Sigmoid colon (tissue), 7 donors: ENCODE results near the gene TCOF1. TPM values are rescaled to one million over a fixed set of nuclear protein-coding genes. Genes with fewer than 3 reads are reported as not detected.

ENCODE experiments used
- DNase-seq: peaks from one replicate; pipeline ENCODE4 v3.0.0-alpha.2; 2019
- H3K27ac ChIP-seq, 4 donors: fragments of 200-600 bp; sonication (generic); one replicate each; pipeline ENCODE4 v1.5.1; 2016 to 2019; ENCODE audit warnings: mild to moderate bottlenecking in 1 of 4
- H3K27me3 ChIP-seq, 3 donors: fragments of 200-600 bp; sonication (generic); one replicate each; pipeline ENCODE4 v1.5.1; 2019; ENCODE audit warnings: mild to moderate bottlenecking in 1 of 3
- H3K36me3 ChIP-seq, 4 donors: fragments of 200-600 bp; sonication (generic); one replicate each; pipeline ENCODE4 v1.5.1; 2016 to 2019
- H3K4me1 ChIP-seq, 4 donors: fragments of 200-600 bp; sonication (generic); one replicate each; pipeline ENCODE4 v1.5.1; 2017 to 2019
- H3K4me3 ChIP-seq, 4 donors: fragments of 200-600 bp; sonication (generic); one replicate each; pipeline ENCODE4 v1.5.1; 2017 to 2019; ENCODE audit warnings: mild to moderate bottlenecking in 2 of 4, moderate library complexity in 1 of 4
- H3K9me3 ChIP-seq, 4 donors: fragments of 200-600 bp in 3 of 4; sonication (generic) in 3 of 4; one replicate each; pipeline versions ENCODE4 v1.5.1 to v1.6.1; 2013 to 2019
- CTCF ChIP-seq, 4 experiments: fragments of 450-650 bp in 3 of 4; fragments of 200-600 bp in 1 of 4; IDR thresholded peaks; one replicate each; pipeline ENCODE4 v1.5.1; 2016 to 2019; ENCODE audit warnings: antibody characterized with exemption in 4 of 4, mild to moderate bottlenecking in 3 of 4, moderate library complexity in 2 of 4
- EP300 ChIP-seq, 4 donors: sonication (generic); formaldehyde crosslinking; IDR thresholded peaks; one replicate each; pipeline ENCODE4 v1.6.1; 2017; ENCODE audit warnings: antibody characterized with exemption in 4 of 4
- POLR2A ChIP-seq, 2 donors: fragments of 450-650 bp; IDR thresholded peaks; one replicate each; pipeline ENCODE4 v1.6.1; 2016; ENCODE audit warnings: antibody characterized with exemption in 2 of 2, mild to moderate bottlenecking in 2 of 2, moderate library complexity in 2 of 2
- POLR2AphosphoS5 ChIP-seq, 4 donors: sonication (generic); formaldehyde crosslinking; IDR thresholded peaks; one replicate each; pipeline ENCODE4 v1.6.1; 2017; ENCODE audit warnings: antibody characterized with exemption in 4 of 4
- WGBS, 2 donors: extraction: QIAGEN DNeasy Blood & Tissue Kit; methylation state at CpG; one replicate each; pipeline ENCODE4 v1.1.7; 2013; 5-methylcytosine and 5-hydroxymethylcytosine counted together
- intact Hi-C: fragments of 100-400 bp; cut with DNase I; formaldehyde crosslinking; loops from one replicate; pipeline ENCODE4 v1.15.1; 2023
- polyA plus RNA-seq, 3 donors: library from polyadenylated mRNA; stranded (reverse); fragments of 200-250 nt; gene quantifications; one replicate each; pipeline ENCODE4 v1.2.3, GENCODE V29; 2013
- total RNA-seq, 4 donors: library from RNA; depleted of rRNA; stranded (reverse); fragments of >200 nt; gene quantifications; one replicate each; pipeline ENCODE4 v1.1.0, GENCODE V29; 2016
- donor health status: healthy with polysubstance abuse.
- donor health status: Bipolar disorder and iron deficiency.
- donor health status: healthy.

Gene TCOF1
- total and polyA plus RNA-seq, 7 donors, result 5.4 to 28.1 (median 20.0) TPM

GRCh38 chr5:150313921-150314716, 43.4 kb upstream of the TCOF1 start:
- intact Hi-C loops, result no loop called here
- Histone ChIP-seq H3K4me3 (no peak overlapping the region), H3K27me3 (no peaks in the 10 kb centered on the region), H3K27ac (no peak overlapping the region), H3K9me3 (no peaks in the 10 kb centered on the region), H3K36me3 (no peaks in the 10 kb centered on the region), H3K4me1 (peaks cover 0 to 8% (median under 1%) of the 10 kb centered on the region in 4 donors)
- no peak for TF ChIP-seq CTCF (IDR thresholded peaks at IDR 0.05)
- TF ChIP-seq EP300 (IDR thresholded peaks at IDR 0.05), result no peak
- TF ChIP-seq POLR2A (IDR thresholded peaks at IDR 0.05), result no peak
- no peak for TF ChIP-seq POLR2AphosphoS5 (IDR thresholded peaks at IDR 0.05)
- WGBS, 2 donors, result 62 to 75% methylated on average over 6 of the region's 6 CpGs
- no peak for DNase-seq

GRCh38 chr5:150315245-150315644, 42.3 kb upstream of the TCOF1 start:
- H3K9me3 ChIP-seq, result no peaks in the 10 kb centered on the region
- intact Hi-C loops, result no loop called here
- 90 to 91% methylated on average over 4 of the region's 4 CpGs for WGBS, 2 donors
- peaks cover 0 to 13% (median 6%) of the 10 kb centered on the region in 4 donors for H3K4me1 ChIP-seq
- H3K4me3 ChIP-seq, result no peak overlapping the region
- no peak for DNase-seq
- H3K27me3 ChIP-seq, result no peaks in the 10 kb centered on the region
- TF ChIP-seq CTCF (IDR thresholded peaks at IDR 0.05) (no peak), EP300 (IDR thresholded peaks at IDR 0.05) (no peak), POLR2A (IDR thresholded peaks at IDR 0.05) (no peak)
- H3K27ac ChIP-seq, result no peak overlapping the region
- H3K36me3 ChIP-seq, result no peaks in the 10 kb centered on the region

GRCh38 chr5:150316320-150316719, 41.2 kb upstream of the TCOF1 start:
- Histone ChIP-seq H3K4me1 (peaks cover 0 to 17% (median 7%) of the 10 kb centered on the region in 4 donors), H3K4me3 (no peak overlapping the region), H3K27me3 (no peaks in the 10 kb centered on the region), H3K27ac (no peak overlapping the region), H3K36me3 (no peaks in the 10 kb centered on the region), H3K9me3 (no peaks in the 10 kb centered on the region)
- 93 to 94% methylated on average over 3 of the region's 3 CpGs for WGBS, 2 donors
- no peak for TF ChIP-seq POLR2AphosphoS5 (IDR thresholded peaks at IDR 0.05)
- no peak for TF ChIP-seq EP300 (IDR thresholded peaks at IDR 0.05)
- no peak for TF ChIP-seq CTCF (IDR thresholded peaks at IDR 0.05)
- TF ChIP-seq POLR2A (IDR thresholded peaks at IDR 0.05), result no peak
- intact Hi-C loops, result no loop called here
- no peak for DNase-seq

GRCh38 chr5:150317048-150318003, 40.2 kb upstream of the TCOF1 start:
- H3K4me1 ChIP-seq, result peaks cover 0 to 17% (median 7%) of the 10 kb centered on the region in 4 donors
- 87 to 91% methylated on average over 11 of the region's 11 CpGs for WGBS, 2 donors
- intact Hi-C loops, result no loop called here
- no peaks in the 10 kb centered on the region for H3K27me3 ChIP-seq
- no peaks in the 10 kb centered on the region for H3K9me3 ChIP-seq
- no peak overlapping the region for H3K4me3 ChIP-seq
- no peaks in the 10 kb centered on the region for H3K36me3 ChIP-seq
- DNase-seq, result no peak
- H3K27ac ChIP-seq, result peak overlapping the region in 1 of 4 donors; percentile 13
- TF ChIP-seq EP300 (IDR thresholded peaks at IDR 0.05) (no peak), POLR2AphosphoS5 (IDR thresholded peaks at IDR 0.05) (peak in 1 of 4 donors; percentile 45)
